GM19238 (cell line): Measurements from ENCODE around the gene EGFL7.

Source experiments
- DNase-seq: peaks from one replicate; pipeline ENCODE4 v3.0.0; 2011; ENCODE audit warnings: low spot score; ENCODE audit not compliant: insufficient read length

Gene EGFL7

GRCh38 chr9:136662656-136663581 lies at the start of gene EGFL7:
Gene EGFL7, plus strand, starts transcription at chr9:136662916. Its CDS starts 5,367 bp downstream, at chr9:136668283.
- no peak for DNase-seq

- DNase-seq: no peak
Measured at GRCh38 chr9:136613824-136614371, 48.8 kb upstream of the EGFL7 start.

DNA sequence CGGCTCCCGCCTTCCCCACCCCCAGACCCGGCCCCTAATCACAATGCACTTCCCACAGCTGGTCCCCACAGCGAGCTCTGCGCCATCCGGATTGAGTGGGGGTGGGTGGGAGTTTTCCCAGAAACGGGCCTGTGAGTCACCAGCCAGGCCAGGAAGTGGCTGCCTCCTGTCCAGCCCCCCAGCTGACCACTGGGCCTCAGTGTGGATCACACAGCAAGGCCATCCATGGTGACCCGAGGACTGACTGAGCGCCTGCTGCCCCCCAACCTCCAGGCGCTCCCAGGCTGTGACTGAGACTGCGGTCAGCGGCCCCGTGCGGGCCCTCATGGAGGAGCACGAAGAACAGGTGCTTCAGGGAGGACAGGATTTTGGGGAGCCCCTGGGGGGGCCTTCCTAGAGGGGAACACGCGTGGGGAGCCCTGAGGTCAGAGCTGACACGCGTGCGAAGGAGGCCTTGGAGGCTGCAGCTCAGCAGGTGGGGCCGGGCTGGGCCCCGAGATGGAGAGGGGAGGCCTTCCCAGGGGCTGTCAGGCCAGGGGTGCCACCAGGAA lies 48.3 kb upstream of the EGFL7 start:
- DNase-seq: no peak

DNA sequence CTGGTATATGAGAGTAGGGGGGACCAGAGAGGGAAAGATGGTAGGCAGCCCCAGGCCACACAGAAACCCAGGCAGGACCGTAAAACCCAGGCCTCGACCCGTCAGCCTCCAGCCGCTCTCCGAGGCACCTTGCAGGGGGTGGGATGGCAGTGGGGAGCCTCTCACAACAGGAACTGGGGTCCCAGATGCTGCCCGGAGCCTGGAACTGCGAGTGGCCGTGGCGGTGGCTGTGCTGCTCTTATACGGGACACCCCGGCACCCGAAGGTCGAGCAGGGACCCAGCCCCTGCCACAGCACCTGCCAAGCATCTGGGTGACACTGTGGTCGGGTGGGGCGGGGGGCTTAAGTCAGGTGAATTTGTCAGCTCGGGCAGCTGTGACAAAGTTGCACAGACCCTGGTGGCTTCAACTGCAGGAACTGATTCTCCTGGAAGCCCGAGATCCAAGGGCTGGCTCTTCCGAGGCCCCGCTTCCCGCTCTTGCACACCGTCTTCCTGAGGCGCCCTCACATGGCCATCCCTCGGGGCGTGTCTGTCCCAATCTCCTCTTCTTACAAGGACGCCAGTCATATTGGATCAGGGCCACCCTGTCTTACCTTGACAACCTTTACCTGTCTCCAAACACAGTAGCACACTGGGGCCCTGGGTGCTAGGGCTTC lies 47.6 kb upstream of the EGFL7 start:
- DNase-seq: no peak

GRCh38 chr9:136615631-136616306 lies 46.9 kb upstream of the EGFL7 start:
- no peak for DNase-seq

DNA sequence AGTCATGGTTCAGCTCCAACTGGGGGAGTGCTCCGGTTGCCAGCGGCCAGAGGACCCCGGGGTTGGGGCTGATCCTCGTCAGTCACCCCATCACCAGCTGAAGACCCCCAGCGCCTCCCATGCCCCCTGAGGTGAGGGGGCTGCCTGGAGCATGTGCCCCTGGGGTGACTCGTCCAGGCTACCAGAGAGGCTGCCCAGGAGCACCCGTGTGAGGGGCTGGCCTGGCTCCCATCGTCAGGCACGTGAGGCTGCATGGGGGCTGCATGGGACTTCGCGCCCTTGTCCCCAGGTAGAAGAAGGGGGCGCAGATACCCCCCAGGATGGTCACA lies 46.4 kb upstream of the EGFL7 start:
- DNase-seq: no peak

DNA sequence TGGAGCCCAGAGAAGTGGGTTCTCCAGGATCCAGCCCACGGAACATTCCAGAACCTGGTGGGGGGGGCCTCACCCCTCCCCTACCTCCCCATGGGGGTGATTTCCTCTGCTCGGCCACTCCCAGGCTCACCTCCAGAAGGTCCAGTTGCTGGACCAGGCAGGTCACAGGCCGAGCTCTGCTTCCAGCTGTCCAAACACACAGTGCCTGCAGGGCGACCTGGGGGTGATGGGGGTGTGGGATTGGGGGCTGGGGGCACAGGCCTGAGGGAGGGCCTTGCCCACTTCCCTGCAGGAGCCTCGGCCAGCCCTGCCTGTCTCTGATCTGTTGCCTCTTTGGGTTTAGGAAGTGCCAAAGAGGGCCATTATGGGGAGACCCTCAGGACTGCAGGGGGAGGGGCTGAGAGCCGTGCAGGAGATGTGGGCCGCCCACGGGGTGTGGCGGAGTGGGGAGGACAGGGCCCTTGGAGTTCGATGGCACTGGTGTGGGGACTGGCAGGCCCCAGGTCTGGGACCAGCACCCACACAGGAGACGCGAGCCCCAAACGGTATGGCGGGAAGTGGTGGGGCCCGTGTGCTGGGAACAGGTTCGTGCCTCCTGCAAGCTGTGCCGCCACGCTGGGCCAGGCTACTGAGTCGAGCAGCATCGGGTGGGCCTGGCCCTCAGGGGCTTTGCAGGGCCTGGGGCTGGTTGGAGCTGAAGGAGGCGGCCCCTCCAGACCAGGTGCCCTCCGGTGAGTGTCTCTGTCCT lies 45.6 kb upstream of the EGFL7 start:
- no peak for DNase-seq

- DNase-seq: no peak
Measured at GRCh38 chr9:136617746-136618579, 44.8 kb upstream of the EGFL7 start.

DNA sequence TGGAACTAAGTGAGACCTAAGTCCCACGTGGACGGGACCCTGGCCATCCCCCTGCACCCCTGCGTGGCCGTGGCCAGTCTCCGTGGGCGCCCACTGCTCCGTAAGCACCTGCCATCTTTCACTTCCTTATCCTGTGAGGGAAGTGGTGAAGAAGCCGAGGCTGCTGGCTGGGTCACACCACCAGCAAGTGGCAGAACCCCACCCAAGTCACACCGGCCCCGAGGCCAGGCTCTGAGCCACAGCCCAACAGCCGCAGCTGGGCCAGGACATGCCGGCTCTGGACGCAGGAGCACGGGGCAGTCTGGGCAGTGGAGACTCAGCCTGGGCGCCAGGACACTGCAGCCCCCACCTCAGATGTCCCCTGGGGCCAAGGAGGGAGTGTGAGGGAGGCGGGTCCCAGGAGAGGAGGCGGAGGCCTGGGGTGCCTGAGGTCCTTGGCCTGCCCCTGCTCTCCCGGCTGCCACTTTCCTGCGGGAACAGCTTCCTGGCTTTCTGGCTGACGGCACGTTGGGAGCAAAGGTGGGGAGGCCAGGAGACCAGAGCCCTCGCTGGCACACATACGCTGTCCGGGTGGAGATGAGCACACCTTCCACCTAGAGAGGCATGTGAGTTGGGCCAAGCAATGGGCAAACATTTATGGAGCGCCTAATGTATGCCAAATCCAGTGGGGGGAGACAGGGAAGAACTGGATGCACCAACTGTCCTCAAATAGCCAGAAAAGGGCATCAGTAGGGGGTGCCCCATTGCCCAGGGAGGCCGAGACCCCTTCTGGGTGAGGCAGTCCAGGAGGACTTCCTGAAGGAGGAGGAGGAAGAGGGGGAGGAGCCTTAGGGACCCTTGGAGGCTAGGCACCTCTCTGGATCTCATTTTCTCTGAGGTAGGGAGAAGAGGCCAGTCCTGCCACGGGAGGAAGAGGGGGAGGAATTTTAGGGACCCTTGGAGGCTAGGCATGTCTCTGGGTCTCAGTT lies 43.9 kb upstream of the EGFL7 start:
- no peak for DNase-seq

- no peak for DNase-seq
Measured at GRCh38 chr9:136619742-136620440, 42.8 kb upstream of the EGFL7 start.

- DNase-seq: no peak
Measured at GRCh38 chr9:136620441-136621018, 42.2 kb upstream of the EGFL7 start.

DNA sequence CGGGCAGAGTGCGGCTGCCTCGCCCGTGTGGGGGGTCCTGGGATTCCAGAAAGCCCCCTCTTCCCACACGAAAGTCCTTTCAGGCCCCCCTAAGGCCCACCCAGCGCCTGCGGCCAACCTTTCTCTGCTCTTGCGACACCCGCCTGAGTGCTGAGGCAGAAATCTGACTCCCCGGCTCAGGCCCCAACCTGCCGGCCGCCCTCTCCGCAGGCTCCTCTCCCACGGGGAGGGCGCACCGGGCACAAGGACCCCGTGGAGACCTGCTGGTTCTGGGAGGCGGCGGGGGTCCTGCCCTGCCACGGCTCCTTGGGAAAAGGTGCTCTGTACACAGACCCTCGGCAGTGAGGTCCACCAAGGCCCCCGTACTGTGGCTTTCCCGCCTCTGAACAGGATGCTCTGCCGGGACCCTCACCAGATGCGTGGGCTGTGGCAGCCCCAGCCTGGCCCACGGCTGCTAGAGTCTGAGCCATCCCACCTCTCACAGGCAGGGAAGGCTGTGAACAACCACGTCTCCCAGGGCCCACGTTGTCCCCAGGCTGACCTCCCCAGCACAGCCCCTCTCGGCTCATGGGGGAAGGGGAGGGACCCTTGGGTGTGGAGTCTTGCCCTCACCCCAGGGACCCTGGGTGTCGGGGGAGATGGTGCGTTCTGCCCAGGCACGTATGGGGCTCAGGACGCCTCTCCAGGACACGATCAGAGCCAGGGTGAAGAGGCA lies 41.5 kb upstream of the EGFL7 start:
- DNase-seq: no peak

DNA sequence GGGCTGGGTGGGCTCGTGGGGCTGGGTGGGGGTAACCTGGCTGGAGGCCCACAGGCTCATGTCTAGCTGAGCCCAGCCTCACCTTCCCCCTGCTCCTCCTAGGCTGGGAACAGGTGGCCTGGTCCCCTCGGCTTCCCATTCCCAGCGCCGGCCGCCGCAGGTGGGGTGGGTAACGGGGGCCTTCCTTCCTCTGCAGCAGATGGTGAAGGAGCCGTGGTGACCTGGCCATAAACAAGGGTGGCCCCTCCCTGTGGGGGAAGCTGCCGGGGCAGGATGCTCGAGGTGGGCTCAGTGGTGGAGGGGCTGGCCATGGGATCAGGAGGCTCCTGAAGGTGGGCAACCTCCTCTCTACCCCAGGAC lies 41.0 kb upstream of the EGFL7 start:
- no peak for DNase-seq

DNA sequence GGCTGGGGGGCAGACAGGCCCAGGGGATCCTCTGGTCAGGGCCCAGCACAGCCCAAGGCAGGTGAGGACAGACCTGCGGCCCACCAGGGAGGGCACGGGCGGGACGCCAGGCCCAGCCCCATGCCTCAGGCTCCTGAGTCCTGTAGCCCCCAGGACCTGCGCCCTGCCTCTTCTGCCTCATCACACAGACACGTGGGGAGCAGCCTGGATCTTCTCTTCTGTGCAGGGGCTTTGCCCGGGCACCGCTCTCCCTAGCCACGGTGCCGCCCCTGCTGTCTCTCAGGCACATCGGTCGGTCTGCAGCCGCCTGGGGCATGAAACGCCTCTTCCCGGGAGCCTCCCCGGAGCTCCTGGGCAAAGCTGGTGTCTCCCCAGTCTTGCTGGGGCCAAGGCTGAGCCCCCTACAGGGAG lies 40.2 kb upstream of the EGFL7 start:
- no peak for DNase-seq

GRCh38 chr9:136623016-136623841 lies 39.5 kb upstream of the EGFL7 start:
- DNase-seq: no peak

GRCh38 chr9:136623842-136624183 lies 38.9 kb upstream of the EGFL7 start:
- DNase-seq: no peak
